HCT116 (cell line): ENCODE data around the gene EWSR1.

ENCODE experiments used
- EZH2 ChIP-seq: fragments of 200-600 bp; sonication (generic); IDR thresholded peaks from 2 replicates; pipeline ENCODE4 v1.6.1; 2017; ENCODE audit warnings: antibody characterized with exemption, mixed run types
- EZH2phosphoT487 ChIP-seq: fragments of 200-600 bp; IDR thresholded peaks from 2 replicates; pipeline ENCODE4 v1.6.1; 2018; ENCODE audit warnings: antibody characterized with exemption, borderline replicate concordance
- POLR2AphosphoS5 ChIP-seq: IDR thresholded peaks from 2 replicates; pipeline ENCODE4 v1.6.1; 2011; ENCODE audit warnings: mild to moderate bottlenecking, low read depth, low read length, moderate library complexity
- ZNF274 ChIP-seq: fragments of 200-500 bp; sonication (Bioruptor generic); IDR thresholded peaks from 2 replicates; pipeline ENCODE4 v1.6.1; 2014; ENCODE audit warnings: mild to moderate bottlenecking, low read depth, low read length, inconsistent platforms
- TF ChIP-seq, protein P1 (sequence below), 3 experiments: fragments of 200-600 bp in 1 of 3; sonication (generic) in 1 of 3; IDR thresholded peaks in 2 of 3; conservative IDR thresholded peaks in 1 of 3; 2 replicates each; pipeline ENCODE4 v1.5.1; 2012 to 2017; ENCODE audit warnings: low read depth in 2 of 3, low read length in 2 of 3, antibody characterized with exemption in 1 of 3, borderline replicate concordance in 1 of 3, control low read depth in 1 of 3, mild to moderate bottlenecking in 1 of 3, mixed read lengths in 1 of 3, mixed run types in 1 of 3, moderate library complexity in 1 of 3; ENCODE audit not compliant: insufficient read depth in 1 of 3

DNA sequence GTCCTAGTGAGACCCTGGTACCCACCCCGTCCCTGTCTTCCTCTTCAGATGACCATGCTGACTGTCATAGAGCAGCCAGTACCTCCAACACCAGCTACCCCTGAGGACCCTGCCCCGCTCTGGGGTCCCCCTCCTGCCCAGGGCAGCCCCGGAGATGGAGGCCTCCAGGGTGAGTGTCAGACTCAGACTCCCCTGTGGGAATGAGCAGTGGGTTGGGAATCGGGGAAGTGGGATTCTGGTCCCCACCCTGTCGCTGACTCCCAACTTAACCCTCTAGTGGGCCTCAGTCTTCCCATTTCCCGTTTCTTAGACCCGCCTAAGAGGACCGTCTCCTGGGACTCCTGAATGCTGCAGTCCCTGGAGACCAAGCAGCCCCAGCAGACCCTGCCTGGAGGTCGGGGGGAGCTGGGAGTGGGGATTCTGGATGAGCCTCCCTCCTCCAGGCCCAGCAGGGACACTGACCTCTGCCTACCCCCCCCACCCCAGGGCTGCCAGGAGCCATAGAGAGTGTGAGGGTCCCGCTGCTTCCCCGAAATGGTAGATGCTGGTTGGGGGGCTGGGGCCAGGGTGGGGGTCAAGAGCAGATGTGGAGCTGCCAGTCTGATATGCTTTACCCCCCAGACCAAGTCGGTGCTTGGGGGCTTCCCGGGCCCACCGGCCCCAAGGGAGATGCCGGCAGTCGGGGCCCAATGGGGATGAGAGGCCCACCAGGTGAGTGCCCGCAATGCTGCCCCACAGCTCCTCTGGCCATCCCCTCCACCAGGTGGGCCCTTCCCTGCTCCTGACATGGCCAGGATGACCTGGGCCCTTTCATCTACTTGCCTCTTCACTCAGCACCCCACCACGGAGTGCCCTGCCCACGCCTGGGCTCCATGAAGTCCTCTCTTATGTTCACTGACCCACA is 36.8 kb upstream of the EWSR1 start:
- TF ChIP-seq, protein P1, sequence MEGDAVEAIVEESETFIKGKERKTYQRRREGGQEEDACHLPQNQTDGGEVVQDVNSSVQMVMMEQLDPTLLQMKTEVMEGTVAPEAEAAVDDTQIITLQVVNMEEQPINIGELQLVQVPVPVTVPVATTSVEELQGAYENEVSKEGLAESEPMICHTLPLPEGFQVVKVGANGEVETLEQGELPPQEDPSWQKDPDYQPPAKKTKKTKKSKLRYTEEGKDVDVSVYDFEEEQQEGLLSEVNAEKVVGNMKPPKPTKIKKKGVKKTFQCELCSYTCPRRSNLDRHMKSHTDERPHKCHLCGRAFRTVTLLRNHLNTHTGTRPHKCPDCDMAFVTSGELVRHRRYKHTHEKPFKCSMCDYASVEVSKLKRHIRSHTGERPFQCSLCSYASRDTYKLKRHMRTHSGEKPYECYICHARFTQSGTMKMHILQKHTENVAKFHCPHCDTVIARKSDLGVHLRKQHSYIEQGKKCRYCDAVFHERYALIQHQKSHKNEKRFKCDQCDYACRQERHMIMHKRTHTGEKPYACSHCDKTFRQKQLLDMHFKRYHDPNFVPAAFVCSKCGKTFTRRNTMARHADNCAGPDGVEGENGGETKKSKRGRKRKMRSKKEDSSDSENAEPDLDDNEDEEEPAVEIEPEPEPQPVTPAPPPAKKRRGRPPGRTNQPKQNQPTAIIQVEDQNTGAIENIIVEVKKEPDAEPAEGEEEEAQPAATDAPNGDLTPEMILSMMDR (IDR thresholded peaks at IDR 0.05 in 2 of 3, conservative IDR thresholded peaks at IDR 0.05 in 1 of 3; ENCODE audit: borderline replicate concordance in 1 of 3, insufficient read depth in 1 of 3, low read depth in 2 of 3, low read length in 2 of 3), result no peak
- no peak for TF ChIP-seq POLR2AphosphoS5
- TF ChIP-seq ZNF274, result no peak
- TF ChIP-seq EZH2, result no peak
- no peak for TF ChIP-seq EZH2phosphoT487
